GM19468 (cell line): Measurements from ENCODE around the gene GNAI3.

ENCODE experiments used
- ATAC-seq: cut with Tn5 transposase; IDR thresholded peaks from one replicate; pipeline ENCODE4 v1.9.1; 2021; ENCODE audit warnings: mild to moderate bottlenecking, moderate library complexity, moderate number of reproducible peaks; ENCODE audit not compliant: unreplicated experiment; ENCODE audit errors: extremely low read depth

Gene GNAI3

DNA sequence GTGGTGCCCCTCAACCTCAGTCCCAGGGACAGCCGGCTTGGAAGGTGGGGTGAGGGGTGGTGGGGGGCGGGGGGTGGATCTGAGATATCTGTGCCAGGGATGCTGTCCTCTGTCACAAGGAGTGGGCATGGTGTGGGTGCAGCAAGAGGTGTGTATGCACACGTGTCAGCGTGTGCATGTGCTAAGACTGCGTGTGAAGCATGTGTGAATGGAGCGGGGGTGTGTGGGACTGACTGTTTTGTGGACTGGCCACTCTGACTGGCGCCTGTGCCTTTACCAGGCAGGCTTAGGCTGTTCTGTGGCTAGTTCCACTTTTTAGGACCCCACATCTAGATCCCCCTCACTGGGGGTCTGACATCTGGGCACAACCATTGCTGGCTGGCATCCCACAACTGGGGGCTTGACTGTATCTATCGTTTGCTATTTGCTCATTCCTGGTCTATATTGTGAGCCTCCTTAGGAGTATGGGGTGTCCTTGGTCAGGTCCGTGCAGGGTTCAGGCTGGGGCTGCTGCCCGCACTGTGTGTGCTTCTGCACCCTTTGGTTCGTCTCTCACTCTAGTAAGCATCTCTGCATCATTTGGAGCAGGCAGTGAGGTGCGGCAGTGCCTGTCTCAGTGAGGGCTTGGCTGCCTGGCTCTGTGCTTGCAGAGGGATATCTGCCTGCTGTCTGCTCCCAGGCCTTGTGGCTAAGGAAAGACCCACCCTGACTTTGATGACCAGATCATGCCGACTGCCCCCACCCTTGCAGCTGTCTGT, 73.1 kb downstream of the GNAI3 start:
- no peak for ATAC-seq

GRCh38 chr1:109622137-109622892, 73.9 kb downstream of the GNAI3 start:
- no peak for ATAC-seq

DNA sequence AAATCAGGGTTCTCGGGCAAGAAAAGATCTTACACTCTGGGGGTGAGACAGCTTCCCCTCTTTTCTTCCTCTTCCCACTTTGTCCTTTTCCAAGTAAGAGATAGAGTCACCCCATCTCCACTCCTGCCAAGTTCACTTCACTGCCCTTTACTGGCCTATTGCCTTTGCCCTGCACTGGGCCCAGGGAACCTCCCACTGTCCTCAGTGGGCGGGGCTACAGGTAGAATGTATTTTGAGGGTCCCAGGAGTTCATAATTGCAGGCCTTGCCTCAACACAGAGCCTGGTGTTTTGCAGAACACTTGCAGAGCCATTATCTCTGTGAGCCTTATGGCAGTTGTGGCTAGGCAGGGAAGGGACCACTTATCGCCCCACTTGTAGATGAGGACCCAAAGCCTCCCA, 74.5 kb downstream of the GNAI3 start:
- ATAC-seq: no peak

- no peak for ATAC-seq
Observed at GRCh38 chr1:109623601-109624161, 75.3 kb downstream of the GNAI3 start.

DNA sequence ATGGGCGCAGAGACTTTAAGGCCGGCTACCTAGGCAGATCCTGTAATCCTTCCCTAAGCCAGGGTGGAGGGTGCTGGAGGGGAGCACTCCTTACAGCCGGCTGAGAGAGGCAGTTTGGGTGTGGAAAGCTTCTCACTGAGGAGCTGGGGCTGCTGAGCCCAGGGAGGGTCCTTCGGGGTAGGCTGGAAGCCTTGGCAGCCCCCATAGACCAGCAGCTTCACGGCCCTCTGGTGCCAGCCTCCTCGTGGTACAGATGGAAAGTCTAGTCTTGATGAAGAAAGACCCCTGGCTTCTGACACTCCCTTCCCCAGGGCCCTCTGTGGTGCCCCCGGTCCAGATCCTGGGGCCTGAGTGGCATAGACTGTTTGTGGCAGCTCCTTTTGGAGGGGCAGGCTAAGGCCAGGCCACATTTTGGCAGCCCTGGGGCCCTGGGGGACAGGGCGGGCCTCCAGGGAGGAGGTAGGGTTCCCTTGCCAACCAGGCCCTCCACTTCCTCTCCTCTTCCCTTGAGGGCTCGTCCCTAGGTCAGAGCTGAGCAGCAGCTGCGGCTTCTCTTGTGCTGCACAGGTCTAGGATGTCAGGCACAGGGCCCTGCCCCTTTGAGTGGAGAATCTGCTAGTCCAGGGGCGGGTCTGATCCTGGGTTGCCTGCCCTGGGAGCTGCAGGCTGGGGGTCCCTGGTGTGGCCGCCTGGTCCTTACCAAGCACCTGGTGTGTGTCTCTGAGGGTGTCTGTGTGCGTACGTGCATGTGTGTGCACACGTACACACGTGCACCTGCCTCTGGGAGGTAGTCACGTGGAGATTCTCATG, 76.0 kb downstream of the GNAI3 start:
- ATAC-seq: no peak

- ATAC-seq: no peak
Observed at GRCh38 chr1:109625176-109625575, 76.8 kb downstream of the GNAI3 start.

DNA sequence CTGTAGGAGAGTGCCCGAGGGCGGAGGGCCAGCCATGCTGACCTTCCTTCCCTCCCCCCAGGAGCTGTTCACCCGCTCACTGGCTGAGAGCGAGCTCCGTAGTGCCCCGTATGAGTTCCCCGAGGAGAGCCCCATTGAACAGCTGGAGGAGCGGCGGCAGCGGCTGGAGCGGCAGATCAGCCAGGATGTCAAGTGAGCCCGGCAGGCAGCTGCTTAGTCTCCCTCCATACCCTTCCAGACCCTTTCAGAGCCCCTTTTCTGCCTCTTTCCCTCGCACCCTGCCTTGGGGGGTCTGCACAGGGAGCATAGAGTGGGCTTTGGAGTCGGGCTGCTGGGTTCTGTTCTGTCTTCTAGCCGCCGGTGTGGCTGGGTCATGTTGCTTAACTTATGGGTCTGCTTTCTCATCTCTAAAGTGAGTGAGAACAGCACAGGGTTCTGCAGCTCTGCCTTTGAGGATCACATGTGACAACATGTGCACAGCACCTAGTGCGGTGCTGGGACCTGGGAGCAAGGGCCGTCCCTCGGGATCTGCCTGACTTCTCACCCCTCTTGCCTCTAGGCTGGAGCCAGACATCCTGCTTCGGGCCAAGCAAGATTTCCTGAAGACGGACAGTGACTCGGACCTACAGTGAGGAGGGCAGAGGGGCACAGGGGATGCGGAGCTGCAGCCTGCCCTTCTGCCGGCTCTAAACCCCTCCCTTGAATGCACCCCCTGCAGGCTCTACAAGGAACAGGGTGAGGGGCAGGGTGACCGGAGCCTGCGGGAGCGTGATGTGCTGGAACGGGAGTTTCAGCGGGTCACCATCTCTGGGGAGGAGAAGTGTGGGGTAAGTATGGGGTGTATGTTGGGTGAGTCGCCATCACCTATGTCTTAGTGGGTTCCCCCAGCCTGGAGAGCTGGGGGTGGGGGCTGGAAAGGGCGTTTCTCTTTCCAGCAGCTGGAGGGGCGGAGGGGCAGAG, 77.5 kb downstream of the GNAI3 start:
- ATAC-seq: no peak

DNA sequence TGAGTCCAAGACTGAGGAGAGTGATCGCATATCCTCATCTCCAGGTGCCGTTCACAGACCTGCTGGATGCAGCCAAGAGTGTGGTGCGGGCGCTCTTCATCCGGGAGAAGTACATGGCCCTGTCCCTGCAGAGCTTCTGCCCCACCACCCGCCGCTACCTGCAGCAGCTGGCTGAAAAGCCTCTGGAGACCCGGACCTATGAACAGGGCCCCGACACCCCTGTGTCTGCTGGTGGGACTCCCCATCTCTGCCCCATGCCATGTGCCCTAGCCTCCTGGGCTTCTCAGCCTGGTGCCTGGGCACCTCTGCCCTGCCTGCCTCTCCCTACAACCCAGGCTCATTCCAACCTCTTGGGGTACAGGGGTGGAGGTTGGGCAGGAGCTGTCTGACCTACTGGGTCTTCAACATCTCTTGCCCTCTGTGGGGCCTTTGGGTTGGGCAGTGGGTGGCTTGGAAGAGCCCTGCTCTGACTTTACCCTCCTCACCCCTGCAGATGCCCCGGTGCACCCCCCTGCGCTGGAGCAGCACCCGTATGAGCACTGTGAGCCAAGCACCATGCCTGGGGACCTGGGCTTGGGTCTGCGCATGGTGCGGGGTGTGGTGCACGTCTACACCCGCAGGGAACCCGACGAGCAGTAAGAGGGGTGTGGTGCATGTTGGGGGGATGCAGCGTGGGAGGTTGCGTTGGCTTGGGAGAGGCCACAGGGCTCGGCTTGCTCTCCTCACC, 78.4 kb downstream of the GNAI3 start:
- ATAC-seq: no peak

GRCh38 chr1:109627692-109628399, 79.4 kb downstream of the GNAI3 start:
- ATAC-seq: no peak

- ATAC-seq: no peak
Observed at GRCh38 chr1:109628540-109629321, 80.3 kb downstream of the GNAI3 start.

- ATAC-seq: no peak
Observed at GRCh38 chr1:109629372-109630030, 81.1 kb downstream of the GNAI3 start.

GRCh38 chr1:109630081-109630897, 81.9 kb downstream of the GNAI3 start:
- no peak for ATAC-seq

GRCh38 chr1:109630898-109631512, 82.6 kb downstream of the GNAI3 start:
- ATAC-seq: no peak

DNA sequence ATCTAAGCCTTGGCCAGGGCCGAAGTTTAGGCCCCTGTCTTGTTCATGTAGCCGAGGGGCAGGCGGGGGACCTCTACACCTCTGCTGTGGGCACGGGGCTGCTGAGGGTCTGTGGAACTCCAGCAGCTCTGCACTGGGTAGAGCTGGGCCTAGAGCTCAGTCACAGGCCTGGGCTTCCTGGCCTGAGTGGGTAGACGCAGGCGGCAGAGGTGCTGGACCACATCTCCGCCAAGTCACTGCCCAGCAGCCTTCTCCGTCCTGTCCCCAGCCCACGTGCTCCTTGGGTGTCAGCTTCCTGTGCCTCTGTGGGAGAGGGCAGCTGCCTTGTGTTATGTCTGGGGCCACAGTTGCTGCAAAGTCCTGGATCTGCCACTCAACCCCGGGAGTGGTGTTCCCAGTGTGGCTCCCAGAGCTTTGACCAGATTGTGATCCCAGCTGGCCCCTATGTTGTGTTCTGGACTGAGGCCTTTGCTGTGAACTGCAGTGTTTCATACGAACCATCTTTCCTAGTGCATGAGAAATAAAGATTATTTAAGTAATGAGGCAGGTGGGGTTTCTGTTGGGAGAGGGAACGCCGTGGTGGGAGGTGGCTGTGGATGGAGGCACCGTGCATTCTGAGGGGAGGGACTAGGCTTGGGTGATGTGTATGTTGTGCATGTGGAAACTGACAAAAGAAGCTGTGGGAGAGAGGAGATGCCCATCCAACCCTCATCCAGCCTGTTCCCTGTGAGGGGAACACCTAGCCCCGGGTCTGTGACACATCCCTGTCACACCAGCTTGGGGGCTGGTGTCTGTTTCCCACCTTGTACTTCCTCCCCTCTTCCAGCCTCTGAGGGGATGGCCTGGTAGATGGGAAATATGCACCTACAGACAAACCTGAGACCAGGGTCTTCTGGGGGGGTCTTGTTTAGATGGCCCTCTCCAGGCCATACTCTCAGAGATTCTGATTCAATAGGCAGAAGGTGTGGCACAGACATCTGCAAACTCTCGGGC, 83.4 kb downstream of the GNAI3 start:
- no peak for ATAC-seq
